ENCODE results near the gene BAG1.

The BAG1 gene

GRCh38 chr9:33230756-33231622 lies 33.5 kb downstream of the BAG1 start:
- DNase-seq (ENCODE audit: low read depth in 2 of 2): no peak
- no peak overlapping the region for H3K4me3 ChIP-seq (replicated peaks in 1 of 2; ENCODE audit: low read depth in 2 of 2, low read length in 2 of 2)
- TF ChIP-seq CTCF (IDR thresholded peaks at IDR 0.05; ENCODE audit: low read depth, low read length): no peak

GRCh38 chr9:33229359-33230114 lies 35.0 kb downstream of the BAG1 start:
- TF ChIP-seq CTCF (IDR thresholded peaks at IDR 0.05; ENCODE audit: low read depth, low read length): no peak
- DNase-seq (ENCODE audit: low read depth in 2 of 2): no peak
- no peak overlapping the region for H3K4me3 ChIP-seq (replicated peaks in 1 of 2; ENCODE audit: low read depth in 2 of 2, low read length in 2 of 2)

GRCh38 chr9:33228606-33229005 lies 35.9 kb downstream of the BAG1 start:
- DNase-seq (ENCODE audit: low read depth in 2 of 2): no peak
- no peak overlapping the region for H3K4me3 ChIP-seq (replicated peaks in 1 of 2; ENCODE audit: low read depth in 2 of 2, low read length in 2 of 2)
- TF ChIP-seq CTCF (IDR thresholded peaks at IDR 0.05; ENCODE audit: low read depth, low read length): no peak

- DNase-seq (ENCODE audit: low read depth in 2 of 2): no peak
- H3K4me3 ChIP-seq (replicated peaks in 1 of 2; ENCODE audit: low read depth in 2 of 2, low read length in 2 of 2): no peak overlapping the region
- TF ChIP-seq CTCF (IDR thresholded peaks at IDR 0.05; ENCODE audit: low read depth, low read length): no peak
Observed at GRCh38 chr9:33227741-33228140, 36.8 kb downstream of the BAG1 start.

GRCh38 chr9:33227008-33227398 lies 37.5 kb downstream of the BAG1 start:
- DNase-seq (ENCODE audit: low read depth in 2 of 2): no peak

More at GRCh38 chr9:33227008-33227398, 37.5 kb downstream of the BAG1 start:
- TF ChIP-seq CTCF (IDR thresholded peaks at IDR 0.05; ENCODE audit: low read depth, low read length): no peak
- no peak overlapping the region for H3K4me3 ChIP-seq (replicated peaks in 1 of 2; ENCODE audit: low read depth in 2 of 2, low read length in 2 of 2)

All from cardiac fibroblast (primary cell).